ENCODE data around the gene C5orf34.
"Not testable (repeated sequence)": the region's sequence is repeated elsewhere in the genome, so short reads cannot be mapped to it uniquely, and the experiment has no call there.

The C5orf34 gene

GRCh38 chr5:43514816-43515677 lies at the start of gene C5orf34:
C5orf34 (minus strand) TSS chr5:43515148; CDS start chr5:43509339, 5,809 bp downstream.
- DNase-seq (ENCODE audit: low read depth) = peak; percentile 92

GRCh38 chr5:43564289-43564850 lies 49.4 kb upstream of the C5orf34 start:
- DNase-seq (ENCODE audit: low read depth) = no peak

- DNase-seq (ENCODE audit: low read depth) = no peak
These were observed 48.4 kb upstream of the C5orf34 start for GRCh38 chr5:43563321-43563720.

GRCh38 chr5:43561356-43561755 lies 46.4 kb upstream of the C5orf34 start:
- no peak for DNase-seq (ENCODE audit: low read depth)

GRCh38 chr5:43560128-43560527 lies 45.2 kb upstream of the C5orf34 start:
- no peak for DNase-seq (ENCODE audit: low read depth)

GRCh38 chr5:43556857-43557542 lies 42.1 kb upstream of the C5orf34 start, which contains the start of gene PAIP1:
PAIP1 (minus strand) TSS chr5:43557077; CDS start chr5:43556846, 231 bp downstream.
- peak; percentile 78 for DNase-seq (ENCODE audit: low read depth)

GRCh38 chr5:43556607-43556856 lies 41.6 kb upstream of the C5orf34 start:
- not testable (repeated sequence) for DNase-seq (ENCODE audit: low read depth)

- peak; percentile 35 for DNase-seq (ENCODE audit: low read depth)
These were observed 41.1 kb upstream of the C5orf34 start for GRCh38 chr5:43555895-43556606.

- no peak for DNase-seq (ENCODE audit: low read depth)
These were observed 39.5 kb upstream of the C5orf34 start for GRCh38 chr5:43554497-43554896.

- no peak for DNase-seq (ENCODE audit: low read depth)
These were observed 38.4 kb upstream of the C5orf34 start for GRCh38 chr5:43553381-43553780.

GRCh38 chr5:43551731-43552130 lies 36.8 kb upstream of the C5orf34 start:
- DNase-seq (ENCODE audit: low read depth) = no peak

- DNase-seq (ENCODE audit: low read depth) = not testable (repeated sequence)
These were observed 34.3 kb upstream of the C5orf34 start for GRCh38 chr5:43549272-43549671.

GRCh38 chr5:43548358-43548757 lies 33.4 kb upstream of the C5orf34 start:
- DNase-seq (ENCODE audit: low read depth) = no peak

GRCh38 chr5:43547532-43547931 lies 32.6 kb upstream of the C5orf34 start:
- no peak for DNase-seq (ENCODE audit: low read depth)

GRCh38 chr5:43543434-43543833 lies 28.5 kb upstream of the C5orf34 start:
- DNase-seq (ENCODE audit: low read depth) = no peak

- no peak for DNase-seq (ENCODE audit: low read depth)
These were observed 25.8 kb upstream of the C5orf34 start for GRCh38 chr5:43540746-43541145.

GRCh38 chr5:43536972-43537371 lies 22.0 kb upstream of the C5orf34 start:
- DNase-seq (ENCODE audit: low read depth) = no peak

- no peak for DNase-seq (ENCODE audit: low read depth)
These were observed 18.7 kb upstream of the C5orf34 start for GRCh38 chr5:43533646-43534045.

GRCh38 chr5:43530648-43531047 lies 15.7 kb upstream of the C5orf34 start:
- DNase-seq (ENCODE audit: low read depth) = no peak

GRCh38 chr5:43523662-43524072 lies 8.7 kb upstream of the C5orf34 start:
- DNase-seq (ENCODE audit: low read depth) = no peak

- DNase-seq (ENCODE audit: low read depth) = no peak
These were observed 5.7 kb upstream of the C5orf34 start for GRCh38 chr5:43520615-43521014.

- no peak for DNase-seq (ENCODE audit: low read depth)
These were observed 715 bp upstream of the C5orf34 start for GRCh38 chr5:43515678-43516048.

- DNase-seq (ENCODE audit: low read depth) = no peak
These were observed 505 bp downstream of the C5orf34 start for GRCh38 chr5:43514471-43514815.

All from activated T-cell treated with anti-CD3 and anti-CD28 coated beads for 48 hours (primary cell).